Measurements from ENCODE around the gene PDE2A. TPM values are rescaled to one million over a fixed set of nuclear protein-coding genes. Genes with fewer than 3 reads are reported as not detected.

PDE2A gene
- total RNA-seq, 1 experiment from 2014 or later: 0.26 TPM

DNA sequence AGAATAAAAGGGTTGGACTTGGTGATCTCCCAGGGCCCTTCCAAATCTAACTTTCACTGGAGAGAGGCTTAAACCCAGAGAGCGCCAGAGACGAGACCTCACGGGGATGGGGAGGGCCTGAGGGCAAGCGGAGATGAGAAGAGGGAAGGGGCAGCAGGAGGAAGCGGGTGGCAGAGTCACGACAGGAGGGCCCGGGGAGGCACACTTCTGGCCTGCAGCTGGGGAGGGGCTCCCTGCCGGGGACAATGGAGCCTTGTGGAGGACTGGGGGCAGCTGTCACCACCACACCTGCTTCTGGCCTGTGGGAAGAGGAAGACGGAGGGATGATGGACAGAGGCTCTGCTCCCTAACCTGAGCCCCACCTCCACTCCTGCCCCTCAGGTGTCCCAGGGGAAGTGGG, 40.2 kb downstream of the PDE2A start:
- in situ Hi-C loops (cut with HindIII; ENCODE audit: low pct_unique_long_range_greater_than_20kb, low sequenced_read_pairs): no loop called here
- no peak for DNase-seq (ENCODE audit: low read depth, low spot score)

DNA sequence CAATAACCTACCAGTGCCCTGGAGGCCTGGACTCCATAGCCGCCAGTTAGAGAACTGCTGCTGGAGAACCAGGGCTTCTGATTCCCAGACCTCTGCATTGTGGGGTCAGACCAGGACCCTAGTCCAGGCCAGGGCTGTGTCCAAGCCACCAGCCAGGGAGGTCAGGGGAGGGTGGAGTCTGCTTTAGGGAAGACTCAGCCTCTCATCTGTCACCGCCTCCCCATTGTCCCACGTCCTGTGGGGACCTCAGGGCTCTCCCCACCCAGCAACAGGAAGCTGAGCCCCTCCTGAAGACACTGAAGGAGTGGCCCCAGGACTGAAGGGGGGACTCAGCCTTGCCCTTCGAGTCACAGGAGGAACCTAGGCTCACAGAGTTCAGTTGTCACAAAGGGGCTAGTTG, 41.2 kb downstream of the PDE2A start:
- in situ Hi-C loops (cut with HindIII; ENCODE audit: low pct_unique_long_range_greater_than_20kb, low sequenced_read_pairs): no loop called here
- DNase-seq (ENCODE audit: low read depth, low spot score): no peak

DNA sequence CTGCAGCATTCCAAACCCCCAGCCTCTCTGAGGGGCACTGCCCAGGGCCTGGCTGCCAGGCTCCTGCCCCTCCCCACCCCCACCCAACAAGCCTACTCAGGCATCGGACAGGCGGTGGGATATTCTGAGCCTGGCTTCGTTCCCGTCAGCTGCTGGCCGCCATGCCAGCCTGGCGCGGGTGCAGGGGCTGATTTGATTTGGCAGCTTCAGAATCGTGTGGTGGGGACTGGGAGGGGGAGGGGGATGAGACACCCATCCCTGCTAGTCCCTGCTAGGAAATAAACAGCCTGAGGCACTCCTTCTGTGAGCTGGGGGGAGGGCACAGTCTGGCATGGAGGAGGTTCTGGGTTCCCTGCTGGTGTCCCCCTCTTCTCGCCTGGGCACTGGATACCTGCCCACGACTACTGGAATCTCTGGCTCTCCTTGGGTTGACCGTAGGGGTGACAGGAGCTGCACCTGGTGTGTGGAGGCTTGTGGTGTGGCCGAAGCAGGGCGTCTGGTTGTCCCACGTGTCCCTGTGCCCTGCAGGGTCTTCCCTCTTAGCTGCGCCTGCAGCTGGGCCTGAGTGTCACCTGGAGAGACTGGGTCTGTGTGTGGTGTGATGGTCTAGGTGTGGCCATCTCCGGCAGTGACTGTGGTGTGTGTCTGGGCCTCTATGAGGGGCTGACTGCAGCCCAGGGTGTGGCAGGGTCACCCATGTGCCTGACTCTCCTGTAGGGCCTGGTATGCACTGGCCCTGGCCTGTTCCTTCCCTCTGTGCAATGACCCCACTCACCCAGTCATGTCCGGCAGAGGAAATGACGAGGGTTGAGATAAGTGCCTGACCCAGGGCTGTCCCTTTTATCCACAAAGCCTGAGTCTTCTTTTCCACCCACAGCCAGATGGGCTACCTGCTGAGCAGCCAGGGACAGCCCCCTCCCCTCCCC, 42.2 kb downstream of the PDE2A start:
- no peak for DNase-seq (ENCODE audit: low read depth, low spot score)
- in situ Hi-C loops (cut with HindIII; ENCODE audit: low pct_unique_long_range_greater_than_20kb, low sequenced_read_pairs): no loop called here

- DNase-seq (ENCODE audit: low read depth, low spot score): peak; percentile 8
- in situ Hi-C loops (cut with HindIII; ENCODE audit: low pct_unique_long_range_greater_than_20kb, low sequenced_read_pairs): no loop called here
Measured at GRCh38 chr11:72630104-72630852, 43.9 kb downstream of the PDE2A start.

DNA sequence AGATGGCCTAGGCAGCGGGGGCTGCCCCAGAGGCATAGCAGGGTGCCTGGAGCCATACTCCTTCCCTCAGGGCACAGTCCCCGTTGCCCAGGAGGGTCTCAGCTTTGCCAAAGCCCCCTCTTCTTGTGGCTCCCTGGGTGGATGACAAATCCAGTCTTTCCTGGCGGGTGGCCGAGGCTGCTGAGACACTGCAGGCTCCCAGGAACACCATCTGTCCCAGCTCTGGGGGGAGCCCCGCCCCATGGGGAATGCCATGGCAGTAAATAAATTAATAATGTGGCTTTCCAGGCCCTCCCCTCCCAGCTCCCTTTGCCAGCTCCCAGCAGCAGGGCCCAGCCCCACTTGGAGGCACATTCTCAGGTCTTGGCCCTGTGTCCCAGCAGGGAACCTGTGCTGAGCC, 45.0 kb downstream of the PDE2A start:
- DNase-seq (ENCODE audit: low read depth, low spot score): no peak
- in situ Hi-C loops (cut with HindIII; ENCODE audit: low pct_unique_long_range_greater_than_20kb, low sequenced_read_pairs): no loop called here

GRCh38 chr11:72627594-72628281, 46.5 kb downstream of the PDE2A start:
- in situ Hi-C loops (cut with HindIII; ENCODE audit: low pct_unique_long_range_greater_than_20kb, low sequenced_read_pairs): no loop called here
- DNase-seq (ENCODE audit: low read depth, low spot score): no peak

DNA sequence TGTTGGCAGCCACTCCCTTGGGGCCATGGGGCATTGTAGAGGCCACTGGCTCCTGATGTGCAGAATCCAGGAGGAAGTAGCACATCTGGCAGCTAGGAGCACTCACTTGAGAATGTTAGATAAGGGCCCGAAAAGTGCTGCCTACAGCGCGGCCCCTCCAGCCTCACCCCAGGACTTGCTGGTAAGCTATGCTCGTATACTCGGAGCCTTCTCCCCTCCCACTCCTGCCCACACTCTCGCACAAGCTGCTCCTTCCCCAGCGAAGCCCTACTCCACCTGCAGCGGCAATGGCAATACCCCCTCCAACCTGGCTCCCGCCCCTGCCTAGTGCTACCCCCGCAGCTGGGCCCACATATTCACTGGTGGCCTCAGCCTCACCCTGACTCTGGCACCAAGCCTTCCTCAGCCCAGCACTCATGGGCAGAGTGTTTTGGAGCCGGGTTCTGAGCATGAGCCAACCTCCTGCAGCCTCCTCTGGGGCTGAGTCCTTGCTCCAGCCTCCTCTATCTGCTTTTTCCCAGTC, 47.7 kb downstream of the PDE2A start:
- no peak for DNase-seq (ENCODE audit: low read depth, low spot score)
- in situ Hi-C loops (cut with HindIII; ENCODE audit: low pct_unique_long_range_greater_than_20kb, low sequenced_read_pairs): no loop called here

GRCh38 chr11:72625691-72626413, 48.4 kb downstream of the PDE2A start:
- in situ Hi-C loops (cut with HindIII; ENCODE audit: low pct_unique_long_range_greater_than_20kb, low sequenced_read_pairs): no loop called here
- no peak for DNase-seq (ENCODE audit: low read depth, low spot score)

- no peak for DNase-seq (ENCODE audit: low read depth, low spot score)
- in situ Hi-C loops (cut with HindIII; ENCODE audit: low pct_unique_long_range_greater_than_20kb, low sequenced_read_pairs): no loop called here
Measured at GRCh38 chr11:72624496-72625201, 49.6 kb downstream of the PDE2A start.

- in situ Hi-C loops (cut with HindIII; ENCODE audit: low pct_unique_long_range_greater_than_20kb, low sequenced_read_pairs): no loop called here
- DNase-seq (ENCODE audit: low read depth, low spot score): no peak
Measured at GRCh38 chr11:72623052-72623451, 51.2 kb downstream of the PDE2A start.

DNA sequence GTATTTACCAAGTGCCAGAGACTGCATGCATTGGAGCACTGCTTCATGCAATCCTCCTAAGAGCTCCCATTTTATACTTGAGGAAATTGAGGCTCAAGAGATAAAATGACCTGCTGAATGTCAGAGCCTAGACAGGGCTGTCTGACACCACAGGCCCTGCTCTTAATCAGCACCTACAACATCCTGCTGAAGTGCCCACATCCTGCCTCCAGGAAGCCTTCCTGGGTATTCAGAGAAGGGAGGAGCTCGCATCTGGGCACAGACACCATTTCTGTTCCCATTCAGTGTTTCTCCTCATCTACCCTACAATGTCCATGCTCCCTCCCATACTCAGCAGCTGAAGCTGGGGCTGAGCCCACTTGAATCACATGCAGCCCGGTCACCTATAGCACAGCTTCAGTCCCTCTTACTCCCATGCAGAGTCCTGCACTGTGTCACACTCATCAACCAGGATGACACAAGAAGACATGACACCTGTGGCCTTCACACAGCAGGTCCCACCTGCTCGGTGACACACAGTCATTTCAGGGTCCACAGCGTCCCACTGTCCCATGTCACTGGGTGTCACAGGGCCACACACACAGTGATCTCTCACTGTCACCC, 53.1 kb downstream of the PDE2A start:
- in situ Hi-C loops (cut with HindIII; ENCODE audit: low pct_unique_long_range_greater_than_20kb, low sequenced_read_pairs): no loop called here
- no peak for DNase-seq (ENCODE audit: low read depth, low spot score)

DNA sequence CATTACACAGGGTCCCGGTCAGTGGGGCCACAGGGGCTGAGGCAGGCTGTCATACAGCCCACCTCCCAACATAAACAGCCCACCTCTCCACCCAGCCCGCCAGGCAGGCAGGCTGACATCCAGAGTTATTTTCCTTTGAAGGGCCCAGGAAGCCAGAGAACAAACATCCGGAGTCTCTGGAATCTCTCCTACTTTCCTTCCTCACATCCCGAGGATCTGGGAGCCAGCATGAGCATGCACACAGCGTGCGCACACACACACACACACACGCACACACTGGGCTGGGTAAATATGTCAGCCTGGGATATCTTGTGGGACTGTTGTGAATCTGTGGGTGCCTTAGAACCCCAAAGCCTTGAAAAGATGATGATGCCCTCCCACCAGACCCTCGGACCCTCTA, 55.4 kb downstream of the PDE2A start:
- no peak for DNase-seq (ENCODE audit: low read depth, low spot score)
- in situ Hi-C loops (cut with HindIII; ENCODE audit: low pct_unique_long_range_greater_than_20kb, low sequenced_read_pairs): no loop called here

- no peak for DNase-seq (ENCODE audit: low read depth, low spot score)
- in situ Hi-C loops (cut with HindIII; ENCODE audit: low pct_unique_long_range_greater_than_20kb, low sequenced_read_pairs): no loop called here
Measured at GRCh38 chr11:72617080-72617762, 57.0 kb downstream of the PDE2A start.

DNA sequence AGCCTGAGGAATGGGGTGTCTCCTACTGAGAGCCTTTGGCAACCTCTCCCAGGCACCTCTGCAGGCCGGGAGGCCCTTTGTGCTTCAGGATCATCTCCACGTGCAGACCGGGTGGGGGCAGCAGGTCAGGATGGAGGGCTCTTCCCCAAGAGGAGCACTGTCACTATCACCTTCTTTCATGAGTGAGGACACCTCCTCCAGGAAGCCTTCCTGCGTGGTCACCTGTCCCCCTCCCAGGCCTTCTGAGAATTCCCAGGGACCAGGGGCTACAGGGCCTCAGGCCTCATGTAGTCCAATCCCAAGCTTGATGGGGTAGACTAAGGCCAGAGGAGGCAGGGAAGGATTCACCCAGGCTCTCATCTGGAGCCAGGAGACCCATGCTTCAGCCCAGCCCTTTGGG, 57.6 kb downstream of the PDE2A start:
- no peak for DNase-seq (ENCODE audit: low read depth, low spot score)
- in situ Hi-C loops (cut with HindIII; ENCODE audit: low pct_unique_long_range_greater_than_20kb, low sequenced_read_pairs): no loop called here

GRCh38 chr11:72615329-72615728, 58.9 kb downstream of the PDE2A start:
- DNase-seq (ENCODE audit: low read depth, low spot score): no peak
- in situ Hi-C loops (cut with HindIII; ENCODE audit: low pct_unique_long_range_greater_than_20kb, low sequenced_read_pairs): no loop called here

GRCh38 chr11:72614381-72614780, 59.8 kb downstream of the PDE2A start:
- DNase-seq (ENCODE audit: low read depth, low spot score): no peak
- in situ Hi-C loops (cut with HindIII; ENCODE audit: low pct_unique_long_range_greater_than_20kb, low sequenced_read_pairs): no loop called here
